Measurements from ENCODE around the gene SUCO.

Gene SUCO

DNA sequence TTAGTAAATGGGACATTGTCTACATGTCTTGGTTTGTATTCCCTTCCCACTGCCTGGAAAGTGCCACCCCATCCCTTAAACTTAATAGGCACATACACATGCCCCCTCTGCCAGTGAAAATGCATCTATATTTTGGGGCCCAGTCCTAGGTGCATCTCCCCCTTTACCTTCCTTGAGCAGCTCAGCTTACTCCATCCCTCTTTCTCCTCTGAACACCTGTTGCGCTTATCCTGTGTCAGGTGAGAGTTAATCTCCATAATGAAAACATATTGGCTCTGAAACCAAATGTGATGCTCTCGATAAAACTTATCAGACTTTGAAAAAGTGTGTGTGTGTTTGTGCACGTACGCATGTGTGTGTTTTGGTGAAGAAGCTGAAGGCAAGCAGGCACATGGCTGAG is 15.4 kb upstream of the SUCO start:
- DNase-seq, result no peak

- DNase-seq, result no peak
Measured at GRCh38 chr1:172529304-172529703, 3.6 kb upstream of the SUCO start.

DNA sequence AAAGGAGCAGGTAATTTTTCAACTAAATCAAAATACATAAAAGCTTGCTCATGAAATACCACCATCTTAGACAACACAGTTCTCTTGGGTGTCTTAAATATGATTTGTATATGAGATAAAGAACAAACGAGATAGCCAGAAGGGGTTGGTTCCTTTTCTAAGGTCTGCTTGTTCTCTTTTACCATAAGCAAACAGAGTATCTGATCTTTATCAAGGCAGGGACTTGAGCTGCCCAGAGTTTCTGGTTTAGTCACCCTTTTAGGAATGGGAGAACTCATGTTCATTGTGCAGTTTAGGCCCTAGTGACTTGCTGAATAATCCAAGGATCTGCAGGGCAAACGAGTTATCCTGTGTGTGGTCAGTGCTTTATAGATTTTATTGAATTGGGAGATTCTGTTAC is 3.0 kb upstream of the SUCO start:
- DNase-seq, result no peak

DNA sequence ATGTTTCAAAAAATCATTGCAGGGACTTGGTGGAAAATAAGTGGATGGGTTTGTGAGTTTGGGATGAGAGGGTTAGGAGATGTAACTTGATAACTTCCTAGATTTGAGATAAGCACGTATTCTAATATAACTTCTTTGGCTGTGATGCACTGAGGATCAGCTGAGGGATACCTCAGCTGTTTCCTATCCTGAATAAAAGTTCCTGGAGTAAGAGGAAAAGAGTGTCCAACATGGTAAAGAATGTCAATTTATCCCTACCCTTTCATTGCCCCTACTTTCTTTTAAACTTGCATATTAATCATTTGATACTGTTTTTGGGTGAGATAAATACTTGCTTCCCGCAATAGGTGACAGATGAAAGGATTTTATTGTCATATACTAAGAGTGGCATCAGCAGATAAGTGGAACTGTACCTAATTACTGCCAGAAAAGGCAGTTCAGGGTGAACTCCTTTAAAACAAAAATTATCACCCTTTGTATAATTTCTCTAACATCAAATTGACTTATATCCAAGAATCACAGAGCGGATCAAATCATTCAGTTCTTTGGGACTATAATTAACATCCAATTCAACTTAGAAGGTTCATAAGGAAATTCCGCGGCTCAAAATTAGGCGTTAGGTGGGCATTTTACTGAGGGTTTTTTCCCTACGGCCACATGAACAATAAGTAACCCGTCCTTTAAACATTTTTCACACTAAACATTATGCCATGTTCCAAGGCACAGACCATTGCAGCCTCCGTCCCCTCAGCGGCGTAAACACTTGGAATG is 1.4 kb upstream of the SUCO start:
- DNase-seq, result no peak

- peak; percentile 98 for DNase-seq
Measured at GRCh38 chr1:172532183-172532699, 709 bp upstream of the SUCO start.

- DNase-seq, result peak; percentile 31
Measured at GRCh38 chr1:172533513-172534151, 682 bp downstream of the SUCO start.

GRCh38 chr1:172536256-172536655 is 3.3 kb downstream of the SUCO start:
- peak; percentile 42 for DNase-seq

DNA sequence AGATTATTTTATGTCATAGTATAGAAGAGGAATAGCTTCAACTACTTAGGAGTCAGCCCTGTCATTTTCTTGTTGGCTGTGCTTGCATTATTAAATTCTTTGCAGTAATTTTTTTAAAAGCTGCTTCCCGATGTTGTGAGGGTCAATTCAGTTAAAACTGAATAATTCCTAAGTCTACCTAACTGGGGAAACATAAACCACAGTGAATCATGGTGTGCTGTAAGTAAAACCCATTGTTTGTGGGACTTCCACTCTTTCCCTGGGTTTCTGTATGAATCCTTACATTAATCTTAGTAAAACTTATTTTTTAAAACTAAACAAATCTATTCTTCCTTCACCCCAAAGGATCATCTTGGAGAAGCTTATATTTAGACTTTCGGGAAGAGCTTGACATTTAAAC is 4.4 kb downstream of the SUCO start:
- no peak for DNase-seq

GRCh38 chr1:172537827-172538391 is 5.0 kb downstream of the SUCO start:
- DNase-seq, result no peak

- DNase-seq, result no peak
Measured at GRCh38 chr1:172540635-172541034, 7.7 kb downstream of the SUCO start.

- DNase-seq, result no peak
Measured at GRCh38 chr1:172544481-172545104, 11.6 kb downstream of the SUCO start.

- DNase-seq, result no peak
Measured at GRCh38 chr1:172545396-172546004, 12.6 kb downstream of the SUCO start.

DNA sequence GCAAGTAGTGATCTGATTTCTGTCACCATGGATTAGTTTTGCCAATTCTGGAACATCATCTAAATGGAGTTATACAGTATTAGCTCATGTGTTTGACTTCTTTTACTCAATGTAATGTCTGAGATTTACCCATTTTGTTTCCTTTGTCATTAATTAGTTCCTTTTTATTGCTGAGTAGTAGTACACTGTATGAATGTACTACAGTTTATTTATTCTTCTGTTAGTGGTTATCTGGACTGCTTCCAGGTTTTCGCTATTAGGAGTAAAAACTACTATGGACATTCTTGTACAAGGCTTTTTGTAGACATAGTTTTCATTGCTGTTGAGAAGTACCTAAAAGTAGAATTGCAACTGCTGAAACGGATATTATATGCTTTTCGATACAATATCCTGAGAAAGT is 14.1 kb downstream of the SUCO start:
- no peak for DNase-seq

GRCh38 chr1:172549621-172550280 is 16.8 kb downstream of the SUCO start:
- no peak for DNase-seq

- no peak for DNase-seq
Measured at GRCh38 chr1:172551279-172551678, 18.3 kb downstream of the SUCO start.

GRCh38 chr1:172554915-172555314 is 22.0 kb downstream of the SUCO start:
- no peak for DNase-seq

GRCh38 chr1:172556461-172556860 is 23.5 kb downstream of the SUCO start:
- DNase-seq, result no peak

DNA sequence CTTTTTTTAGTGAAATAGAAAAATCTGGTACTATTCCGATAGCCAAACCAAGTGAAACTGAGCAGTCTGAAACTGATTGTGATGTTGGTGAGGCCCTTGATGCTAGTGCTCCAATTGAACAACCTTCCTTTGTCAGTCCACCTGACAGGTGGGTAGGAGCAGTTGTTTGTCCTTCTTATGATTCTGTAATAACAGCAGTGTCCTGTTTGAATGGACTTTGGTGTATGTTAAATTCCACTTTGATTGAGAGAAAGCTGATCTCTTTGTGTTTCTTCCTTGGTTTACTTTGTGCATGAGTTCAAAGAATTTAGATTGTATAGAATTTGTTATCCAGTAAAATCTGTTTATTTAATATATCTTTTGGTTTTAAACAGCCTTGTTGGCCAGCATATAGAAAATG is 24.3 kb downstream of the SUCO start:
- no peak for DNase-seq

DNA sequence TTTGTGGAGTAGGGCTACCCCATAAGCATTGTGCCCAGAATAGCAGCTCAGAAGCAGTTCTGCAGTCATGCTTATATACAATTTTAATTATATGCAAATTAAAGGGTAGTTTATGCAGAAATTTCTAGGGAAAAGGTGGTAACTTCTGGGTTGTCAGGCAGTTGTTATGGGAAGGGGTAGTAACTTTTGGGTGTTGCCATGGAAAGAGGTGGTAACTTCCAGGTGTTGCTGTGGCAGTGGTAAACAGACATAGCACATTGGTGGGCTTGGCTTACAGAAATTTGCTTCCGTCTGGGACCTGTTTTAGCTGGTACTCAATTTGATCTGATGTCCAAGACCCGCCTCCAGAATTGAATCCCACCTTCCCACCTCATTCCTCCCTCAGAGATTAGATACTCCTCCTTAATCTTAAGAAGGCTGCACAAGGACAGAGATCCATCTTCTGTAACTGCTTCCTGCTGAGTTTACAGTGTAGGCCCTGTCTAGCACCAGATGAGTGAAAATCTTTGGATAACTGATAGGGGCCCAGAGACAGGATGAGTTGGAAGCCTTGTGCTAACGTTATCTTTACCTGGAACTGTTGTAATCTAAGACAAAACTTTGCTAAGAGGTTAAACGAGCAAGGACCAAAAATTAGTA is 26.7 kb downstream of the SUCO start:
- DNase-seq, result no peak

- DNase-seq, result no peak
Measured at GRCh38 chr1:172561252-172561651, 28.3 kb downstream of the SUCO start.

GRCh38 chr1:172566196-172566997 is 33.4 kb downstream of the SUCO start:
- no peak for DNase-seq

All from inflammatory macrophage treated with lipopolysaccharide for 4 hours (primary cell).